HG02798 (cell line): ENCODE data around the gene AGO3.
"Not testable (repeated sequence)": the region's sequence is repeated elsewhere in the genome, so short reads cannot be mapped to it uniquely, and the experiment has no call there.

Experiments
- ATAC-seq: cut with Tn5 transposase; IDR thresholded peaks from one replicate; pipeline ENCODE4 v1.9.1; 2021; ENCODE audit warnings: mild to moderate bottlenecking; ENCODE audit not compliant: unreplicated experiment, poor library complexity

The AGO3 gene

GRCh38 chr1:35930593-35931445 is at the start of gene AGO3:
AGO3 (plus strand) TSS chr1:35931105; CDS start chr1:35931427, 322 bp downstream.
- ATAC-seq, result peak; percentile 84

GRCh38 chr1:35881850-35882273 is 49.0 kb upstream of the AGO3 start:
- ATAC-seq, result no peak

DNA sequence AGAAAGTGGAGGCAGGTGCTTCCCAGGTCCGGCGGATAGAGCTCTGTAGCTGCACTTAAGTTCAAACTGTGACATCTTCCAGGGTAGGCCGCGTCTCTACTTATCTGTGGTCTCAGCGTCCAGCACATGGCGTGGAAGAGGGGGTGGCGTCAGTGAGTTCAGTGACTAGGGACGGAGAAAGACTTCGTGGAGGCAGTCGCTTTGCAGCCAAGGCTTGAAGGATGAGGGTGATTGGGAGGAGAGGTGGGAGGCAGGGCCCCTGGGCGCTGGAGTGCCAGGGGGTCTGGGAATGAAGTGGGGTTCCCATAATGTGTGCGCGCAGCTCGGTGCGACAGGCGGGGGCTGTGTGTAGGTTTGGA is 48.3 kb upstream of the AGO3 start:
- ATAC-seq, result no peak

DNA sequence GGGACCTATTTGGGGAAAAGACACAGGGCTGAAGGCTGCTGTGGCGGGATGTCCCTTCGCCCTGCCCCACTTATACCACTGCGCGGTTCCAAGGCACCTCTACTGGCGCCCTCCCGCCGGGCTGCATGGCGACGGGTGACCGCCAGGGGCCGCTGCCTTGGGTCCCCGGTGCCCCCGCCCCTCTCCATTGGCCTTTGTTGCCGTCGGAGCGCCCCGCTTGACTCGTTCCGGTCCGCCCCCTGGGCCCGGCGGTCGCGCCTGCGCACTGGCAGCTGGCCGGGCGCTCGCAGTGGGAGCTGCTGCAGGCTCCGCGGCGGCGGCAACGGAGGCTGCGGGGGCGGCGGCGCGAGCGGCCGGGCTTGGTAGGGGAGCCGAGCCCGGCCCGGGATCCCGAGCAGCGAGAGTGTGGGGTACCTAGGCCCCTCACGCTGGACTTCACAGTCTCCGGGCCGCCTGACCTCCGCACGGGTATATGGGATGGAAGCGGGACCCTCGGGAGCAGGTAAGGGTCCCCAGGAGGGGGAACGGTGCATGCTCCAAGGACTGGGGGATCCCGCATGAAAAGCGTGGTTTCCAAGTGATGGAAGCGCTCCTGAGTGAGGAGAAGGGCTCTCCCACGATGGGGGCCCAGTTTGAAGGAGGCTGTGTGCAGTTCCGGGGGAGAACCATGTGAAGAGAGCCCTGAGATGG is 47.8 kb upstream of the AGO3 start, which contains the start of gene AGO1:
AGO1 (plus strand) TSS at position 265 of the 690 bp plus-strand sequence; CDS start at position 478, 213 bp downstream.
- peak; percentile 89 for ATAC-seq

GRCh38 chr1:35883635-35884101 is 47.2 kb upstream of the AGO3 start:
- ATAC-seq, result no peak

- ATAC-seq, result no peak
Observed at GRCh38 chr1:35884934-35885333, 46.0 kb upstream of the AGO3 start.

DNA sequence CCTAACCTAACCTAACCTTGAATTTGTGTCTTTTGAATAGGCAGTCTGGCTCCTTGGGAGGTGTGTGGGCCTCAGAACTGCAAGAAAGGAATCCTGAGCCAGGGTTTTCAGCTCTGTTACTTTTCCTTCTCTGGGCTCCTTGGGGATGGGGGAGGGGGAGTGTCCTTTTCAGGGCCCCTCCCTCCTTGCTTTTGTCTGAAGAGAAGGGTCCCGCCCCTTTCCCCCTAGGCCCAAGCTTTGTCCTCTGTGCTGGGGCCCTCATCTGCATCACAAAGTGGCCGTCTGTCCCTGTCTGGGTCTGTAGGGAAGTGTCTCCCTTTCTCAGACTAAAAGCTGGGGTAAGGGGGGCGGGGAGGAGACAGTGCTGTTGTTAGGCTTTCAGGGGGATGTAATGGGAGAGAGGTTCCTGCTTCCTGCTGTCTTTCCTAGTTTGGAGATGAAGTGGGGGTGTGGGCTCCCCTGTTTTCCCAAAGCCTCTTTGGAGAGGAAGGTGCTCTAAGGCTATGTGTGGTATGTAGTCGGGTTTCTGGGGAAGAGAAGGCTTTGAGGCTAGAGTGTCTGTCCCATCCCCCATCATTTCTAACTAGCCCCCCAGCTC is 44.8 kb upstream of the AGO3 start:
- ATAC-seq, result no peak

GRCh38 chr1:35886577-35887431 is 44.1 kb upstream of the AGO3 start:
- no peak for ATAC-seq

DNA sequence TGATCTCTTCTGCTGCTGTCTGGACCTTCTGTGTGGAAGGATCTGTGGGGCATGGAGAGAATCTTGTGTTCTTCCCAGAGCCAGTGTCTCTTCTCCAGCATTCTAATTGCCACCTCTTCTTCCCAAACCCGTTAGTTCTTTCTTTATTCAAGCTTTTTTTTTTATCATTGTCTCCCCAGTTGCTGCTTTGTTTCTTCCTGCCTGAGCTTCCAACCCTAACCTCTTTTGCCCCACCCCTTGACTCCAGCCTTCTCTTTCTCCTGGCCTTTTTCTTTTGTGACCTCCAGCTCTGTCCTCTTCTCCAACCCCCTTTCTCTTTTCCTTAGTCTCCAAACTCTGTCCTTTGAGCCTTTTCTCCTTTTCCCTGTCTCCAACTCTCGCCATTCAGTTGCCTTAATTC is 43.4 kb upstream of the AGO3 start:
- no peak for ATAC-seq

- no peak for ATAC-seq
Observed at GRCh38 chr1:35888255-35888654, 42.6 kb upstream of the AGO3 start.

- ATAC-seq, result not testable (repeated sequence)
Observed at GRCh38 chr1:35888981-35889380, 41.9 kb upstream of the AGO3 start.

GRCh38 chr1:35893051-35893879 is 37.6 kb upstream of the AGO3 start:
- no peak for ATAC-seq

DNA sequence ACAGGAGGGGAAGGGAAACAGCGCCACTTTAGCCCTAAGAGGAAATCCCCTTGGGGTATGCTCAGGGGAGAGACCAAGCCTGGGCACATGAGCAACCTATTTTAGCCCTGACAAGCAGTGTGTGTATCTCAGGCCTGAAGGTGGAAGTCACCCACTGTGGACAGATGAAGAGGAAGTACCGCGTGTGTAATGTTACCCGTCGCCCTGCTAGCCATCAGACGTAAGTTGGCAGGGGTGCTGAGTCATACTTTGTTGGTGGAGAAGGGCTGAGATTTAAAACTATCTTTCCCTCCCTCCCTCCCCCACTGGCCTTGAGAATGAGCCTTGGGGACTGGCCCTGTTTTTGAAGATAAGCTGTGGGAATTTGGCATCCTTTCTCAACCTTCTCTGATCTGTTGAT is 36.7 kb upstream of the AGO3 start:
- ATAC-seq, result peak; percentile 69

DNA sequence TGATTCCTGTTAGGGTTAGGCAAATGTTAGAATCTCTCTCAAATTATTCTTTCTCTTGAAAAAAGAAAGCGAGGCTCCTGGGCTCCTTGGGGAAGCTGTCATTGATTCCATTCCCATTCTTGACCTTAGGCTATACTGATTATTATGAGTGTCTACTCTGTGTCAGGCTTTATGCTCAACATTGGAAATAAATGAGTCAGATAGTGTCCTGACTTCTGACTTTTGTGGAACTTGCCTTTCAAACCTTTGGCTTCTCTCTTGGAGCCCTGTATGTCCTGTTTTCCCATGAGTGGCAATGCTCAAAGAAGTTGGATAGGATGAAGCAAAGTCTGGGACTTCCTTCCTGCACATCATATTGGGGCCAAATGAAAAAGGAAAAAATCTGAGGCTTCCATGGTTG is 36.2 kb upstream of the AGO3 start:
- no peak for ATAC-seq

GRCh38 chr1:35899941-35900340 is 31.0 kb upstream of the AGO3 start:
- ATAC-seq, result no peak

DNA sequence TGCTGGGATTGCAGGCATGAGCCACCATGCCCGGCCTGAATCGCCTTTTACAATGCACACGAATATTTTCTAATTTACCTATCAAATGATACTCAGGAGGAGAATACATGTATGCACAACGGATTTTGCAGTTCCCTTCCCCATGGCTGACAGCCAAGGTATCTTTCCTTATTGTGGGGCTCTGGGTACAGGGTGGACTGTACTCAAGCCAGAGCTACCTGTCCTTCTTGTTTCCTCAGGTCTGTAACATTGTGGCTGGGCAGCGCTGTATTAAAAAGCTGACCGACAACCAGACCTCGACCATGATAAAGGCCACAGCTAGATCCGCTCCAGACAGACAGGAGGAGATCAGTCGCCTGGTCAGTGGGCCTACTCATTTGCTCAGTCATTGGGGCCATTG is 29.7 kb upstream of the AGO3 start:
- ATAC-seq, result no peak

DNA sequence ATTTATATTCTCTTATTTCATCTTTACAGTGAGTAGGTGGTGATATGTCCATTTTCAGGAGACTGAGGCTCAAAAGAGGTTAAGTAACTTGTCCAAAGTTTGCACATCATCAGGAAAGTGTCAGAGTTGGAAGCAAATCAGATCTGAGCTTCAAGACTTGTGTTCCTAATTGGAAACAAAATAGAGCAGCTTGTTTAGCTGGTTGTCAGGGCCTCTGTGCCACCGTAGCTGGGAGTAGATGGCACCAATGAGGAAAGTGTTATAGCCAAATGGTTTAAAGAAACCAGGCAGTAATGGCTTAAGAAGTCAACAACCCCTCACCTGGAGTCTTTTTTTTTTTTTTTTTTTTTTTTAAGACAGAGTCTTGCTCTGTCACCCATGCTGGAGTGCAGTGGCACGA is 28.2 kb upstream of the AGO3 start:
- ATAC-seq, result no peak

GRCh38 chr1:35914717-35915116 is 16.2 kb upstream of the AGO3 start:
- no peak for ATAC-seq

DNA sequence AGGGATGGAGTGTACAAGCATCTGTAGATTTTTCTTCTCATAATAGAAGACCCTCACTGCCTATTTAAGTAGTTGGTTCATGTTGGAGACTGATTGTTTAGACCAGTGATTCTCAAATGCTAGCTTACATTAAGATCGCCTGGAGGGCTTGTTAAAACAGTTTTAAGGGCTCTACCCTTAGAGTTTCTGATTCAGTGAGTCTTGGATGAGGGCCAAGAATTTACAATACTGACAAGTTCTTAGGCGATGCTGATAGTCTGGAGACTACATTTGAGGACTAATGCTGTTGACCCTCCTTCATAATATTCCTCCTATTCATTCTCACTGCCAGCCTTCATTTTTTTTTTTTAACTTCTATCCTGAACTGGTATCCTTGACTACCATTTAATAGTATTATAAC is 15.2 kb upstream of the AGO3 start:
- ATAC-seq, result no peak
